PC-9 (cell line): ENCODE measurements around the gene EPS8L3.

ENCODE experiments used
- EZH2 ChIP-seq: fragments of 200-600 bp; sonication (generic); IDR thresholded peaks from 2 replicates; pipeline ENCODE4 v1.8.0; 2017; ENCODE audit warnings: antibody characterized with exemption, low read depth
- TF ChIP-seq, protein P1 (sequence below): fragments of 200-600 bp; sonication (generic); conservative IDR thresholded peaks from 2 replicates; pipeline ENCODE4 v1.6.1; 2017; ENCODE audit warnings: mixed run types, antibody characterized with exemption, mild to moderate bottlenecking, moderate library complexity

- TF ChIP-seq, protein P1, sequence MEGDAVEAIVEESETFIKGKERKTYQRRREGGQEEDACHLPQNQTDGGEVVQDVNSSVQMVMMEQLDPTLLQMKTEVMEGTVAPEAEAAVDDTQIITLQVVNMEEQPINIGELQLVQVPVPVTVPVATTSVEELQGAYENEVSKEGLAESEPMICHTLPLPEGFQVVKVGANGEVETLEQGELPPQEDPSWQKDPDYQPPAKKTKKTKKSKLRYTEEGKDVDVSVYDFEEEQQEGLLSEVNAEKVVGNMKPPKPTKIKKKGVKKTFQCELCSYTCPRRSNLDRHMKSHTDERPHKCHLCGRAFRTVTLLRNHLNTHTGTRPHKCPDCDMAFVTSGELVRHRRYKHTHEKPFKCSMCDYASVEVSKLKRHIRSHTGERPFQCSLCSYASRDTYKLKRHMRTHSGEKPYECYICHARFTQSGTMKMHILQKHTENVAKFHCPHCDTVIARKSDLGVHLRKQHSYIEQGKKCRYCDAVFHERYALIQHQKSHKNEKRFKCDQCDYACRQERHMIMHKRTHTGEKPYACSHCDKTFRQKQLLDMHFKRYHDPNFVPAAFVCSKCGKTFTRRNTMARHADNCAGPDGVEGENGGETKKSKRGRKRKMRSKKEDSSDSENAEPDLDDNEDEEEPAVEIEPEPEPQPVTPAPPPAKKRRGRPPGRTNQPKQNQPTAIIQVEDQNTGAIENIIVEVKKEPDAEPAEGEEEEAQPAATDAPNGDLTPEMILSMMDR: no peak
- no peak for TF ChIP-seq EZH2
These were observed 3.0 kb downstream of the EPS8L3 start for GRCh38 chr1:109760581-109761226.
